ENCODE results near the gene AIDA. TPM values are rescaled to one million over a fixed set of nuclear protein-coding genes. Genes with fewer than 3 reads are reported as not detected.
A peak's percentile ranks its signal among the peaks of the same experiment; 100 is the strongest.
"Not testable (repeated sequence)": the region's sequence is repeated elsewhere in the genome, so short reads cannot be mapped to it uniquely, and the experiment has no call there.

The AIDA gene
- total RNA-seq, 2 donors from 2014 or later, result 43.8 to 48.0 TPM

- no peak for ATAC-seq
- Mint-ChIP-seq H3K4me3 (no peak overlapping the region), H3K36me3 (ENCODE audit: low read depth) (peaks cover 4% of the 10 kb centered on the region), H3K27ac (peak overlapping the region; percentile 59), H3K27me3 (no peaks in the 10 kb centered on the region), H3K4me1 (peaks cover 17% of the 10 kb centered on the region)
- no peaks in the 10 kb centered on the region for H3K9me3 ChIP-seq (ENCODE audit: control insufficient read depth, low read length, poor library complexity, severe bottlenecking)
- no peak for DNase-seq
These were observed 14.5 kb downstream of the AIDA start for GRCh38 chr1:222697826-222698225.

GRCh38 chr1:222697203-222697602, 15.1 kb downstream of the AIDA start:
- H3K9me3 ChIP-seq (ENCODE audit: control insufficient read depth, low read length, poor library complexity, severe bottlenecking), result no peaks in the 10 kb centered on the region
- ATAC-seq, result no peak
- peak overlapping the region; percentile 59 for H3K27ac Mint-ChIP-seq
- no peak for DNase-seq
- peaks cover 3% of the 10 kb centered on the region for H3K36me3 Mint-ChIP-seq (ENCODE audit: low read depth)
- peaks cover 18% of the 10 kb centered on the region for H3K4me1 Mint-ChIP-seq
- H3K4me3 Mint-ChIP-seq, result no peak overlapping the region
- no peaks in the 10 kb centered on the region for H3K27me3 Mint-ChIP-seq

- ATAC-seq, result no peak
- peaks cover 3% of the 10 kb centered on the region for H3K36me3 Mint-ChIP-seq (ENCODE audit: low read depth)
- no peak for DNase-seq
- no peaks in the 10 kb centered on the region for H3K9me3 ChIP-seq (ENCODE audit: control insufficient read depth, low read length, poor library complexity, severe bottlenecking)
- H3K27ac Mint-ChIP-seq, result no peak overlapping the region
- no peaks in the 10 kb centered on the region for H3K27me3 Mint-ChIP-seq
- peaks cover 18% of the 10 kb centered on the region for H3K4me1 Mint-ChIP-seq
- H3K4me3 Mint-ChIP-seq, result no peak overlapping the region
These were observed 15.6 kb downstream of the AIDA start for GRCh38 chr1:222696741-222697140.

- no peak overlapping the region for H3K4me3 Mint-ChIP-seq
- no peak overlapping the region for H3K27ac Mint-ChIP-seq
- DNase-seq (no peak), ATAC-seq (no peak)
- H3K27me3 Mint-ChIP-seq, result no peaks in the 10 kb centered on the region
- peaks cover 21% of the 10 kb centered on the region for H3K4me1 Mint-ChIP-seq
- H3K9me3 ChIP-seq (ENCODE audit: control insufficient read depth, low read length, poor library complexity, severe bottlenecking), result no peaks in the 10 kb centered on the region
- H3K36me3 Mint-ChIP-seq (ENCODE audit: low read depth), result peaks cover 5% of the 10 kb centered on the region
These were observed 17.4 kb downstream of the AIDA start for GRCh38 chr1:222694927-222695326.

GRCh38 chr1:222691016-222691415, 21.3 kb downstream of the AIDA start:
- peaks cover 8% of the 10 kb centered on the region for H3K36me3 Mint-ChIP-seq (ENCODE audit: low read depth)
- no peaks in the 10 kb centered on the region for H3K27me3 Mint-ChIP-seq
- peaks cover 16% of the 10 kb centered on the region for H3K4me1 Mint-ChIP-seq
- H3K4me3 Mint-ChIP-seq, result no peak overlapping the region
- DNase-seq (no peak), ATAC-seq (no peak)
- no peaks in the 10 kb centered on the region for H3K9me3 ChIP-seq (ENCODE audit: control insufficient read depth, low read length, poor library complexity, severe bottlenecking)
- H3K27ac Mint-ChIP-seq, result peak overlapping the region; percentile 66

GRCh38 chr1:222680080-222680479, 32.2 kb downstream of the AIDA start:
- ATAC-seq (no peak), DNase-seq (no peak)
- H3K9me3 ChIP-seq (ENCODE audit: control insufficient read depth, low read length, poor library complexity, severe bottlenecking), result no peaks in the 10 kb centered on the region
- Mint-ChIP-seq H3K4me3 (no peak overlapping the region), H3K27ac (peak overlapping the region; percentile 63), H3K36me3 (ENCODE audit: low read depth) (no peaks in the 10 kb centered on the region), H3K4me1 (peaks cover 6% of the 10 kb centered on the region), H3K27me3 (no peaks in the 10 kb centered on the region)

GRCh38 chr1:222670110-222670509, 42.2 kb downstream of the AIDA start:
- H3K36me3 Mint-ChIP-seq (ENCODE audit: low read depth), result peaks cover 2% of the 10 kb centered on the region
- ATAC-seq (no peak), DNase-seq (no peak)
- H3K9me3 ChIP-seq (ENCODE audit: control insufficient read depth, low read length, poor library complexity, severe bottlenecking), result no peaks in the 10 kb centered on the region
- H3K4me3 Mint-ChIP-seq, result no peak overlapping the region
- H3K27me3 Mint-ChIP-seq, result no peaks in the 10 kb centered on the region
- H3K4me1 Mint-ChIP-seq, result peaks cover 7% of the 10 kb centered on the region
- H3K27ac Mint-ChIP-seq, result peak overlapping the region; percentile 87

GRCh38 chr1:222669107-222669506, 43.2 kb downstream of the AIDA start:
- H3K4me1 Mint-ChIP-seq; DNase-seq; H3K27ac Mint-ChIP-seq; H3K27me3 Mint-ChIP-seq; H3K9me3 ChIP-seq (ENCODE audit: control insufficient read depth, low read length, poor library complexity, severe bottlenecking); H3K36me3 Mint-ChIP-seq (ENCODE audit: low read depth); H3K4me3 Mint-ChIP-seq; ATAC-seq: not testable (repeated sequence)

- H3K27me3 Mint-ChIP-seq; H3K36me3 Mint-ChIP-seq (ENCODE audit: low read depth); ATAC-seq; H3K4me3 Mint-ChIP-seq; H3K4me1 Mint-ChIP-seq; DNase-seq; H3K9me3 ChIP-seq (ENCODE audit: control insufficient read depth, low read length, poor library complexity, severe bottlenecking); H3K27ac Mint-ChIP-seq: not testable (repeated sequence)
These were observed 44.1 kb downstream of the AIDA start for GRCh38 chr1:222668184-222668583.

- peaks cover 5% of the 10 kb centered on the region for H3K4me1 Mint-ChIP-seq
- DNase-seq (no peak), ATAC-seq (no peak)
- no peak overlapping the region for H3K4me3 Mint-ChIP-seq
- peak overlapping the region; percentile 41 for H3K27ac Mint-ChIP-seq
- peaks cover 7% of the 10 kb centered on the region for H3K36me3 Mint-ChIP-seq (ENCODE audit: low read depth)
- no peaks in the 10 kb centered on the region for H3K27me3 Mint-ChIP-seq
- no peaks in the 10 kb centered on the region for H3K9me3 ChIP-seq (ENCODE audit: control insufficient read depth, low read length, poor library complexity, severe bottlenecking)
These were observed 46.3 kb downstream of the AIDA start for GRCh38 chr1:222665964-222666363.

- Mint-ChIP-seq H3K4me3 (no peak overlapping the region), H3K27ac (peak overlapping the region; percentile 83), H3K36me3 (ENCODE audit: low read depth) (peaks cover 11% of the 10 kb centered on the region), H3K27me3 (no peaks in the 10 kb centered on the region), H3K4me1 (peaks cover 2% of the 10 kb centered on the region)
- DNase-seq (no peak), ATAC-seq (no peak)
- no peaks in the 10 kb centered on the region for H3K9me3 ChIP-seq (ENCODE audit: control insufficient read depth, low read length, poor library complexity, severe bottlenecking)
These were observed 48.8 kb downstream of the AIDA start for GRCh38 chr1:222663431-222663934.

GRCh38 chr1:222657899-222658298, 54.4 kb downstream of the AIDA start:
- no peak for DNase-seq

GRCh38 chr1:222656391-222657155, 55.7 kb downstream of the AIDA start:
- H3K36me3 Mint-ChIP-seq (ENCODE audit: low read depth), result peaks cover 21% of the 10 kb centered on the region
- DNase-seq, result no peak
- peak overlapping the region; percentile 98 for H3K27ac Mint-ChIP-seq
- no peaks in the 10 kb centered on the region for H3K9me3 ChIP-seq (ENCODE audit: control insufficient read depth, low read length, poor library complexity, severe bottlenecking)
- H3K4me3 Mint-ChIP-seq, result peak overlapping the region; percentile 68
- H3K27me3 Mint-ChIP-seq, result no peaks in the 10 kb centered on the region
- ATAC-seq, result no peak
- peaks cover 47% of the 10 kb centered on the region for H3K4me1 Mint-ChIP-seq

More at GRCh38 chr1:222657899-222658298, 54.4 kb downstream of the AIDA start:
- peak overlapping the region; percentile 98 for H3K27ac Mint-ChIP-seq
- no peaks in the 10 kb centered on the region for H3K27me3 Mint-ChIP-seq
- H3K4me1 Mint-ChIP-seq, result peaks cover 39% of the 10 kb centered on the region
- no peak for ATAC-seq
- no peak overlapping the region for H3K4me3 Mint-ChIP-seq
- peaks cover 19% of the 10 kb centered on the region for H3K36me3 Mint-ChIP-seq (ENCODE audit: low read depth)
- no peaks in the 10 kb centered on the region for H3K9me3 ChIP-seq (ENCODE audit: control insufficient read depth, low read length, poor library complexity, severe bottlenecking)

GRCh38 chr1:222654849-222655248, 57.4 kb downstream of the AIDA start:
- ATAC-seq, result peak; percentile 98
- H3K4me3 Mint-ChIP-seq, result peak overlapping the region; percentile 75

More at GRCh38 chr1:222654849-222655248, 57.4 kb downstream of the AIDA start:
- no peaks in the 10 kb centered on the region for H3K27me3 Mint-ChIP-seq
- H3K27ac Mint-ChIP-seq, result peak overlapping the region; percentile 98
- H3K36me3 Mint-ChIP-seq (ENCODE audit: low read depth), result peaks cover 18% of the 10 kb centered on the region
- no peaks in the 10 kb centered on the region for H3K9me3 ChIP-seq (ENCODE audit: control insufficient read depth, low read length, poor library complexity, severe bottlenecking)
- peak; percentile 51 to 68 (median 56) for DNase-seq
- H3K4me1 Mint-ChIP-seq, result peaks cover 47% of the 10 kb centered on the region
